Measurements from ENCODE around the gene ZNF445. TPM values are rescaled to one million over a fixed set of nuclear protein-coding genes. Genes with fewer than 3 reads are reported as not detected.

ZNF445 gene
- total and polyA plus RNA-seq, 2 donors (not counting 3 experiments of a cell fraction or from before 2014, with no cell fraction given) = 2.3 to 17.8 TPM

DNA sequence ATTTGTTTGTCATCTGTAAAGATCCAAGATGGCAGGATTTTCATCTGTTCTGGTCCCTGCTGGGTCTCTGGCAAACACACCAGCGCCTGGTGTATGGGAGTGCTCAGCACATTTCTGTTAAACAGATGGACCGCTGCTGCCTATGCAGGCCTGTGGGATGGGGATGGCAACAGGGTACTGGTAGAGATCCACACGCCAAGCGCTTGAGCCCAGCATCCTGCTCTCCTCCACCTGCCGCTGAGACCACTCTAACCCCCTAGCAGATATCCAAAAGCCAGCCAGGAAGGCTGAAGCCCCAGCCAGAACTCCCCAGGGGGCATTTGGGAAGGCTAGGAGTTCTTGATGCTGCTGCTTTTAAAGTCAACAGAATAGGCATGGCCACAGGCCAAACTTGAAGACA, 31.7 kb downstream of the ZNF445 start:
- CTCF ChIA-PET = no interaction called here
- dilution Hi-C loops (cut with MboI; ENCODE audit: extremely low pct_ligation_motif_present, low sequenced_read_pairs) (no loop called here), intact Hi-C loops (cut with micrococcal nuclease) (no loop called here)
- POLR2A ChIA-PET = no interaction called here
- H3K4me2 ChIP-seq (ENCODE audit: insufficient read depth, low read length) = no peak overlapping the region
- no TSS peak for BruUV-seq (replicated peaks)
- TF ChIP-seq FOS (IDR thresholded peaks at IDR 0.05; ENCODE audit: borderline replicate concordance, insufficient read depth, low read length) (no peak), POLR2AphosphoS5 (IDR thresholded peaks at IDR 0.05; ENCODE audit: insufficient read depth, low read depth, low read length) (no peak), POLR2A (IDR thresholded peaks at IDR 0.05; ENCODE audit: low read depth, low read length) (no peak), MYC (IDR thresholded peaks at IDR 0.05; ENCODE audit: low read depth, low read length) (no peak), GATA2 (IDR thresholded peaks at IDR 0.05; ENCODE audit: insufficient read depth, insufficient read length, low read depth, low read length) (no peak), EZH2 (IDR thresholded peaks at IDR 0.05; ENCODE audit: borderline replicate concordance, low read depth, low read length, severe bottlenecking) (no peak), JUN (IDR thresholded peaks at IDR 0.05; ENCODE audit: borderline replicate concordance, insufficient read depth, insufficient read length, low read depth) (no peak)
- TF ChIP-seq, protein P1, sequence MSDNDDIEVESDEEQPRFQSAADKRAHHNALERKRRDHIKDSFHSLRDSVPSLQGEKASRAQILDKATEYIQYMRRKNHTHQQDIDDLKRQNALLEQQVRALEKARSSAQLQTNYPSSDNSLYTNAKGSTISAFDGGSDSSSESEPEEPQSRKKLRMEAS (IDR thresholded peaks at IDR 0.05; ENCODE audit: insufficient read depth, insufficient read length) = no peak
- TF ChIP-seq, protein P2, sequence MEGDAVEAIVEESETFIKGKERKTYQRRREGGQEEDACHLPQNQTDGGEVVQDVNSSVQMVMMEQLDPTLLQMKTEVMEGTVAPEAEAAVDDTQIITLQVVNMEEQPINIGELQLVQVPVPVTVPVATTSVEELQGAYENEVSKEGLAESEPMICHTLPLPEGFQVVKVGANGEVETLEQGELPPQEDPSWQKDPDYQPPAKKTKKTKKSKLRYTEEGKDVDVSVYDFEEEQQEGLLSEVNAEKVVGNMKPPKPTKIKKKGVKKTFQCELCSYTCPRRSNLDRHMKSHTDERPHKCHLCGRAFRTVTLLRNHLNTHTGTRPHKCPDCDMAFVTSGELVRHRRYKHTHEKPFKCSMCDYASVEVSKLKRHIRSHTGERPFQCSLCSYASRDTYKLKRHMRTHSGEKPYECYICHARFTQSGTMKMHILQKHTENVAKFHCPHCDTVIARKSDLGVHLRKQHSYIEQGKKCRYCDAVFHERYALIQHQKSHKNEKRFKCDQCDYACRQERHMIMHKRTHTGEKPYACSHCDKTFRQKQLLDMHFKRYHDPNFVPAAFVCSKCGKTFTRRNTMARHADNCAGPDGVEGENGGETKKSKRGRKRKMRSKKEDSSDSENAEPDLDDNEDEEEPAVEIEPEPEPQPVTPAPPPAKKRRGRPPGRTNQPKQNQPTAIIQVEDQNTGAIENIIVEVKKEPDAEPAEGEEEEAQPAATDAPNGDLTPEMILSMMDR (IDR thresholded peaks at IDR 0.05; ENCODE audit: extremely low read depth in 1 of 2, insufficient read depth in 1 of 2, low read depth in 1 of 2, low read length in 2 of 2) = no peak
- no peak overlapping the region for H3K9ac ChIP-seq (replicated peaks; ENCODE audit: extremely low read depth, insufficient read depth, low read length)
- H3K27ac ChIP-seq (ENCODE audit: insufficient read depth, low read depth, low read length) = no peak overlapping the region
- no peak for FAIRE-seq
- H3K79me2 ChIP-seq (ENCODE audit: control insufficient read depth, insufficient read depth, low read length) = no peaks in the 10 kb centered on the region
- no peak for DNase-seq (ENCODE audit: low read depth, low spot score)
- H3K9me3 ChIP-seq (replicated peaks; ENCODE audit: control insufficient read depth, insufficient read depth, low read length) = peaks cover 13% of the 10 kb centered on the region
- no peaks in the 10 kb centered on the region for H3K4me1 ChIP-seq (ENCODE audit: control insufficient read depth, extremely low read depth, insufficient read depth, low read length)
- H3K4me3 ChIP-seq (replicated peaks in 1 of 3; ENCODE audit: insufficient read depth in 1 of 3, low read depth in 1 of 3, low read length in 3 of 3) = no peak overlapping the region
- no peaks in the 10 kb centered on the region for H3K27me3 ChIP-seq (ENCODE audit: control insufficient read depth in 2 of 2, insufficient read depth in 2 of 2, low read length in 2 of 2)
- H2AFZ ChIP-seq (ENCODE audit: low read depth, low read length) = no peak overlapping the region
- no peaks in the 10 kb centered on the region for H3K9me1 ChIP-seq (replicated peaks; ENCODE audit: control insufficient read depth, extremely low read depth, insufficient read depth, low read length)
- no peaks in the 10 kb centered on the region for H4K20me1 ChIP-seq (replicated peaks; ENCODE audit: control insufficient read depth, extremely low read depth, insufficient read depth, low read length)
- H3K36me3 ChIP-seq (ENCODE audit: control insufficient read depth in 2 of 2, extremely low read depth in 1 of 2, insufficient read depth in 2 of 2, low read length in 2 of 2) = peaks cover 19 to 44% of the 10 kb centered on the region in 2 experiments

Measured in endothelial cell of umbilical vein (primary cell).